HepG2 (cell line): Measurements from ENCODE around the gene ISY1. TPM values are rescaled to one million over a fixed set of nuclear protein-coding genes. Genes with fewer than 3 reads are reported as not detected.

Experiments
- DRAP1 ChIP-seq: IDR thresholded peaks from 2 replicates; pipeline ENCODE4 v1.6.1; 2016; ENCODE audit warnings: missing genetic modification reagents, missing compliant biosample characterization
- EP300 ChIP-seq, 3 experiments: sonication (generic) in 1 of 3; formaldehyde crosslinking in 1 of 3; IDR thresholded peaks; 2 replicates each; pipeline versions ENCODE4 v1.5.1 to v1.6.1; 2011 to 2020; ENCODE audit warnings: low read depth in 2 of 3, low read length in 2 of 3, borderline replicate concordance in 1 of 3, improper control_type of control experiment in 1 of 3, mild to moderate bottlenecking in 1 of 3, missing genetic modification reagents in 1 of 3, moderate library complexity in 1 of 3
- FLYWCH1 ChIP-seq: sonication (generic); formaldehyde crosslinking; IDR thresholded peaks from 2 replicates; pipeline ENCODE4 v1.8.1; 2023; ENCODE audit warnings: mild to moderate bottlenecking, missing genetic modification reagents
- FOXO4 ChIP-seq: sonication (generic); formaldehyde crosslinking; conservative IDR thresholded peaks from 2 replicates; pipeline ENCODE4 v1.8.1; 2023; ENCODE audit warnings: missing genetic modification reagents
- GATAD2A ChIP-seq: IDR thresholded peaks from 2 replicates; pipeline ENCODE4 v1.6.1; 2016
- GLMP ChIP-seq: sonication (generic); formaldehyde crosslinking; IDR thresholded peaks from 2 replicates; pipeline ENCODE4 v1.9.0; 2021; ENCODE audit warnings: missing genetic modification reagents, mild to moderate bottlenecking, borderline replicate concordance
- GTF3A ChIP-seq: sonication (generic); formaldehyde crosslinking; conservative IDR thresholded peaks from 2 replicates; pipeline ENCODE4 v1.4.0; 2020; ENCODE audit warnings: mild to moderate bottlenecking, missing genetic modification reagents
- HNF1B ChIP-seq: sonication (generic); formaldehyde crosslinking; IDR thresholded peaks from 2 replicates; pipeline ENCODE4 v1.5.1; 2020; ENCODE audit warnings: mild to moderate bottlenecking, moderate library complexity, missing genetic modification reagents
- HNRNPK ChIP-seq: fragments of 200-400 bp; formaldehyde crosslinking; IDR thresholded peaks from 2 replicates; pipeline ENCODE4 v1.6.1; 2018; ENCODE audit warnings: low read length, low read depth, moderate library complexity, mild to moderate bottlenecking; ENCODE audit not compliant: poor library complexity, severe bottlenecking
- MLLT10 ChIP-seq: sonication (generic); formaldehyde crosslinking; IDR thresholded peaks from 2 replicates; pipeline ENCODE4 v1.4.0; 2020; ENCODE audit warnings: missing genetic modification reagents
- MTERF4 ChIP-seq: sonication (generic); formaldehyde crosslinking; IDR thresholded peaks from 2 replicates; pipeline ENCODE4 v1.8.0; 2023; ENCODE audit warnings: mild to moderate bottlenecking, missing genetic modification reagents
- NFKBIZ ChIP-seq: IDR thresholded peaks from 2 replicates; pipeline ENCODE4 v1.6.1; 2018; ENCODE audit warnings: missing genetic modification reagents, missing compliant biosample characterization
- NFYB ChIP-seq: sonication (generic); formaldehyde crosslinking; IDR thresholded peaks from 2 replicates; pipeline ENCODE4 v1.4.0; 2020; ENCODE audit warnings: missing genetic modification reagents
- POGK ChIP-seq: sonication (generic); formaldehyde crosslinking; conservative IDR thresholded peaks from 2 replicates; pipeline ENCODE4 v1.8.0; 2022; ENCODE audit warnings: mild to moderate bottlenecking, moderate library complexity, missing genetic modification reagents
- RFX1 ChIP-seq: fragments of 450-650 bp; IDR thresholded peaks from 2 replicates; pipeline ENCODE4 v1.6.1; 2017
- ZFP1 ChIP-seq: IDR thresholded peaks from 2 replicates; pipeline ENCODE4 v1.6.1; 2016
- ZNF276 ChIP-seq: sonication (generic); formaldehyde crosslinking; IDR thresholded peaks from 2 replicates; pipeline ENCODE4 v1.4.0; 2020; ENCODE audit warnings: mild to moderate bottlenecking, low read depth, missing genetic modification reagents
- ZNF432 ChIP-seq: sonication (generic); formaldehyde crosslinking; IDR thresholded peaks from 2 replicates; pipeline ENCODE4 v1.5.0; 2020; ENCODE audit warnings: missing genetic modification reagents, mild to moderate bottlenecking, borderline replicate concordance
- ZNF616 ChIP-seq: sonication (generic); formaldehyde crosslinking; IDR thresholded peaks from 2 replicates; pipeline ENCODE4 v1.5.0; 2020; ENCODE audit warnings: low read depth, mild to moderate bottlenecking, missing genetic modification reagents
- polyA plus RNA-seq, 8 experiments: library from polyadenylated mRNA; depleted of rRNA in 3 of 8; stranded (reverse) in 7 of 8; unstranded in 1 of 8; fragments of >200 nt; fragmentation: Illumina TruSeq in 4 of 8; extraction: Trizol in 4 of 8; gene quantifications; 2 replicates each; pipeline versions ENCODE4 v1.2.1 to v1.2.3, GENCODE V29; 2011 to 2016; ENCODE audit warnings: low read depth in 4 of 8, missing spikeins in 1 of 8, mixed read lengths in 1 of 8; ENCODE audit not compliant: insufficient read depth in 1 of 8
- total RNA-seq, 5 experiments: library from RNA; depleted of rRNA; stranded (reverse); fragments of >200 nt; fragmentation: Illumina TruSeq; extraction: Trizol; gene quantifications; 2 replicates each; pipeline ENCODE4 v1.2.3, GENCODE V29; 2016; ENCODE audit warnings: low read depth in 1 of 5

ISY1 gene
- total and polyA plus RNA-seq, 2 of the 13 experiments (the other 11 are each of a cell fraction or from before 2014, with no cell fraction given): 21.0 to 39.1 TPM

GRCh38 chr3:129123314-129124060, 37.4 kb downstream of the ISY1 start (continued):
- TF ChIP-seq DRAP1: peak; percentile 64
- no peak for TF ChIP-seq GTF3A (CRISPR knock-in tag)
- TF ChIP-seq HNF1B (CRISPR knock-in tag): no peak
- TF ChIP-seq ZNF276 (CRISPR knock-in tag): no peak
- TF ChIP-seq HNRNPK: no peak
- no peak for TF ChIP-seq FOXO4 (CRISPR knock-in tag)
- TF ChIP-seq NFKBIZ (CRISPR knock-in tag): no peak
- TF ChIP-seq ZNF616 (CRISPR knock-in tag): no peak
- no peak for TF ChIP-seq MTERF4 (CRISPR knock-in tag)
- TF ChIP-seq EP300 (IDR thresholded peaks at IDR 0.05; ENCODE audit: low read depth in 2 of 2, low read length in 2 of 2): 0 out of 4 replicates have a peak, but pooled peaks of 1 of the 2 experiments have one; percentile 21
- no peak for TF ChIP-seq EP300 (CRISPR knock-in tag; IDR thresholded peaks at IDR 0.05; ENCODE audit: borderline replicate concordance)
- 0 out of 2 replicates have a peak, but pooled peaks have one; percentile 19 for TF ChIP-seq GATAD2A (CRISPR knock-in tag)
- no peak for TF ChIP-seq ZFP1 (CRISPR knock-in tag)
- TF ChIP-seq FLYWCH1 (CRISPR knock-in tag): no peak
- TF ChIP-seq GLMP (CRISPR knock-in tag): no peak
- TF ChIP-seq MLLT10 (CRISPR knock-in tag): no peak
- no peak for TF ChIP-seq RFX1
- no peak for TF ChIP-seq POGK (CRISPR knock-in tag)
- no peak for TF ChIP-seq NFYB (CRISPR knock-in tag)
- no peak for TF ChIP-seq ZNF432 (CRISPR knock-in tag)
